ENCODE data around the gene PLXDC2. TPM values are rescaled to one million over a fixed set of nuclear protein-coding genes. Genes with fewer than 3 reads are reported as not detected.

PLXDC2 gene
- total RNA-seq, 1 donor from 2014 or later, result 7.5 TPM

DNA sequence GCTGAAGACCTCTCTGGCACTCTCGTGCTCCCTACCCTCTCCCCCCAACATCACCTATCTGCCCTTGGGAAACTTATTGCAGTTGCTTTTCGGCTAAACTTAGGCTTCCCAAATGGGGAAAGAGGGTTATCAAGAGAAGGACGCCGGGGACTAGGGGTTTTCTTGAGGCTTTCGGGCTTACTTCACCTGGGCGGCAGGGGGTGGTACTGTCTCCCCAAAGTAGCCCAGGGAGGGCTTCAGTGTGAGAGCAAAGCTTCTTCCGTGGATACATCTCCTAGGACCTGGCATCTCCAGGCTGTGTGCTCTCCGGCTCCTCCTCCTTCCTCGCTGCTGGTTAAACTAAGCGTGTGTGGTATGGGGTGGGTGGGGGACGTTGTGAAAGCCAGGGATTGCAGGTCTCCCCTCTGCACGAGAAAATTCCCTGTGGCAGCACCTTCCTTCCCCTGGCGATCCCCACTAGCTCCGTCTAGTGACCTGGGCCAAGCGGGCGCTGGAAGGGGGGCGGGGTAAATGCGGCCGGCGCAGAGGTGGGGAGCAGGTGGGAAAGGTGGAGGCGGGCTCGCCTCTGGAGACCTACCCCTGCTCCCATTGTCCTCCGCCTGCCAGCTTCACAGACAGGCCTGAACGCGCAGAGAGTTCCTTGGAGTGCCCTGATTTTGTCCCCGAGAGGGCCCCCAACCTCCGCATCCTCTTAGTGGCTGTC is 1.1 kb downstream of the PLXDC2 start:
- Histone ChIP-seq H3K27me3 (ENCODE audit: control insufficient read depth, insufficient read depth, low read length) (peaks cover 8% of the 10 kb centered on the region), H3K36me3 (ENCODE audit: control insufficient read depth, insufficient read depth, low read length) (no peaks in the 10 kb centered on the region), H3K4me3 (ENCODE audit: low read depth, low read length) (peak overlapping the region; percentile 68)
- no peak for DNase-seq (ENCODE audit: low read depth)
- TF ChIP-seq CTCF (IDR thresholded peaks at IDR 0.05; ENCODE audit: insufficient read depth, low read length, poor library complexity, severe bottlenecking), result peak; percentile 22

DNA sequence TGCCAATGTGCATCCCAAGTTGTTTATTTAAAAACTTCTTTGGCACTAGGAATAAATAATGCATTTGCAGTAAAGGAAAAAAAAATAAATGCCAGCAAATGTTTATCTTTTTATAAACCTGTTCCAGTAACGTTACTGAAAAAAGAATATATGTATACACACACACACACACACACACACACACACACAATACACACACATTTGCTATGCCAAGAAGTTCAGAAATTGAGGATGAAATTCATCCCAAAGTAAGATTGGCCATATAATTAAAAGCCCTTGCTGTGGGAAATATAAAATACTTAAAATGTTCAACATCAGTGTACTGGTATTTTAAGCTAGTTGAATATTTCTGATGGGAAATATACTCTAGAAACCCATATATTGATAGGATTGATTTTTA is 2.6 kb downstream of the PLXDC2 start:
- TF ChIP-seq CTCF (IDR thresholded peaks at IDR 0.05; ENCODE audit: insufficient read depth, low read length, poor library complexity, severe bottlenecking), result no peak
- DNase-seq (ENCODE audit: low read depth), result no peak
- Histone ChIP-seq H3K27me3 (ENCODE audit: control insufficient read depth, insufficient read depth, low read length) (peaks cover 8% of the 10 kb centered on the region), H3K4me3 (ENCODE audit: low read depth, low read length) (no peak overlapping the region), H3K36me3 (ENCODE audit: control insufficient read depth, insufficient read depth, low read length) (no peaks in the 10 kb centered on the region)

DNA sequence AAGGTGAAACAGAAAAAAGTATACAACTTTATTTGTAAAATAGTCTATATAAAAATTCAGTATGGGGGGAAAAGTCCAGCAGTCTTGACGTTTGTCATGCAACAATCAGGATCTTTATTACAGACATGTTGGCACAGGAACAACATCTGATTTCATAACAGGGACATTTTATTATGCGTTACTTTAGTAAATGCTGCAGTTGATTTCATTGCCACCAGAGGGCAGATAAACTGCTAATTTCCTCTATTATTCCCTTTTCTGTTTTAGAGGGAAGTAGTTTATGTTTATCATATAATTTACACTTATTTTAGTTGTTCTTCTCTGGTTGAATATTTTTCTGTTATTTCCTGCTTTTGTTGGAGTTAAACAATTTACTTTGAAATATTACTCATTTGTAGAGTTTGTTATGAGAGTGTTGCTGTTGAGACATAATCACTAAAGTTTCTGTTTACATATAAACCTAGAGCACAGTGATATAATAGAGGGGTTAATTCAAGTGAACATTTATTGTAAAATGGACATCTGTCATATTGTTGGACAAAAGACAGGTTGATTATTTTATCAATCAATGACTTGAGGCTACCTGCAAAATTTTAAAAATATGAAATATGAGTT is 3.3 kb downstream of the PLXDC2 start:
- Histone ChIP-seq H3K36me3 (ENCODE audit: control insufficient read depth, insufficient read depth, low read length) (no peaks in the 10 kb centered on the region), H3K27me3 (ENCODE audit: control insufficient read depth, insufficient read depth, low read length) (peaks cover 8% of the 10 kb centered on the region), H3K4me3 (ENCODE audit: low read depth, low read length) (no peak overlapping the region)
- DNase-seq (ENCODE audit: low read depth), result no peak
- peak; percentile 64 for TF ChIP-seq CTCF (IDR thresholded peaks at IDR 0.05; ENCODE audit: insufficient read depth, low read length, poor library complexity, severe bottlenecking)

DNA sequence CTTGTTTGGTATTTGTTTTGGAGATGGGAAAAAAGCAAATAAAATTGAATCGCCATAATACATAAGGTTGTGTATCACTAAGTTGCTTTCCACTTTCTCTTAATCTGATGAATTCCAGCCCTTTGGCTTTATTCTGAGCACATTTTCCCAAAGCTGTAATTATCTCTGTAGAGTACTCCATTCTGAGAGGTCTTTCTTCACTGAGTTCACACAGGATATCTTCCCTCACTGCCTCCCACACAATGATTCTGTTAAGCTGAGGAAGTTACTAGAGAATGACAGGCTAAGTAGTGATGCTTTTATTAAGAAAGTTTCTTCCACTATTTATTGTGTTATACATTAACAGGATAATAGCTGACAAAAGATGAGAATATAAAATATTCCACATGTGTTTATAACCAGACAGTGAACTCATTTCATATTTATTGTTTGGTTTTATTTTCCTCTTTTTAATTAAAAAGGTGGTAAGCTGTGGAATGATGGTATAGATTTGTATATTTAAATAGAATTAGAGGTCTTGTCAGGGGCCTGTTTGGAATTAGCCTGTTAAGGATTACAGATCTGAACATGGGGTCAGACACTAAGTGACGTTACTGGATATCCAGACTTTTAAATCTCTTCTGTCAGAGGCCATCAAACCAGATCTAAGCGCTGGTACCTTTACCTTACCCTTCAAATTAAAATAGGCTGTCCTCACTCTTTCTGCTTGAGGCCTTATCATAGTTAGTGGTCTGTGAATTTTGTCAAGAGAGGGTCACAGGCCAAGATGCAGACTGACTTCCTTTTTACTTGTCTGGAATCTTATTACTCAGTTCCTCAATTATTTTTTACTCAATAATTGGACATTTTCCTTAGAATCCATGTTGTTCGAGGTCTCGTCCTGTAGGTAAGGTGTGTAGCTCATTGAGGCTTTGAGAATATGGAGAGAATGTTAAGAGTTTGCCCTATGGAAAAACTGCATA is 8.4 kb downstream of the PLXDC2 start:
- TF ChIP-seq CTCF (IDR thresholded peaks at IDR 0.05; ENCODE audit: insufficient read depth, low read length, poor library complexity, severe bottlenecking), result no peak
- DNase-seq (ENCODE audit: low read depth), result no peak
- Histone ChIP-seq H3K27me3 (ENCODE audit: control insufficient read depth, insufficient read depth, low read length) (no peaks in the 10 kb centered on the region), H3K36me3 (ENCODE audit: control insufficient read depth, insufficient read depth, low read length) (no peaks in the 10 kb centered on the region), H3K4me3 (ENCODE audit: low read depth, low read length) (no peak overlapping the region)

DNA sequence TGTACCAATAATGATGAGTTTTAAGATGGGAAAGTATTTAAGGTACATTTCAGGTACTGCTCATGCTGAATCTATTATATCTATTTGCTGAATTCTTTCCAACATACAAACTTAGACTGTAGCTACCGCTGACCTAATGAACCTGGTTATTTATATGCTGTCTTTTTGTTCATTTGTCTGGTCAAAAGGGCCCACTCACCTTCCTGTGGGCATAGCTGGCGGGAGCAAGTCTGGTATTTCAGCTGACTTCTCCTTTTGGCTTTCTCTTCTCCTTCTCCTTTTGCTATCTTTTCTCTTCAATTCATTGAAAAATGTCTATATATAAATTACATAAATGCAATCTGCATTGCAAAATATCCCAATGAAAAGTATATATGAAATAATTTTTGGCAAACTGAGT is 9.5 kb downstream of the PLXDC2 start:
- TF ChIP-seq CTCF (IDR thresholded peaks at IDR 0.05; ENCODE audit: insufficient read depth, low read length, poor library complexity, severe bottlenecking), result no peak
- Histone ChIP-seq H3K4me3 (ENCODE audit: low read depth, low read length) (no peak overlapping the region), H3K27me3 (ENCODE audit: control insufficient read depth, insufficient read depth, low read length) (no peaks in the 10 kb centered on the region), H3K36me3 (ENCODE audit: control insufficient read depth, insufficient read depth, low read length) (no peaks in the 10 kb centered on the region)
- DNase-seq (ENCODE audit: low read depth), result no peak
